Measurements from ENCODE around the gene CSF1R.

Gene CSF1R

DNA sequence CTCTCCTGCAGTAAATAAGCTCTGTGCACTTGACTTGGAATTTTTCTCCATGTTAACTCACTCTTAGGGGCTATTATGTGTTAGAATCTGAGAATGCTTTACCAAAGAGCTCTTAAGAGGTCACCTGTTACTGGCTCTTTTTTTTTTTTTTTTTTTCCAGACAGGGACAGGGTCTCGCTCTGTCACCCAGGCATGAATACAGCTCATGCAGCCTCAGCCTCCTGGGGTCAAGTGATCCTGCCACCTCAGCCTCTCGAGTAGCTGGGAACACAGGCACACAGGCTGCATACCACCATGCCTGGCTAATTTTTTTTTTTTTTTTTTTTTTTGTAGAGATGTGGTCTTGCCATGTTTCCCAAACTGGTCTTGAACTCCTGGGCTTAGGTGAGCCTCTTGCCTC lies 63.7 kb downstream of the CSF1R start:
- DNase-seq = no peak

DNA sequence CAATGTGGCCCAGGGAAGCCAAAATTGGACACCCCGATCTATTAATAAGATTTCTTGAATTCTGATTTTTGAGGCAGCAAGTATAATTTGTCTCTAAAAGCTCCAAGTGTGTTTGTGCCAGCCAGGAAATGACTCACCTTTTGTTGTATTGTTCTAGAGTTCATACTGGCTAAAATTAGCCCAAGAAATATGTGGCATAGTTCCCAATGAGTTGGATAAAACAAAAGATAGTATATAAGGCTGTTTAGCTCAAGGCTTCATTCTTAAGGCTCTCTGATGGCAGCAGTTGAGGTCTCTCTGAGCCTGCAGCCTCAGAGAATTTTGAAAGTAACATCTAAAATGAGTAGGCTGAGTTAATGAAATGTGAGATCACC lies 64.2 kb downstream of the CSF1R start:
- no peak for DNase-seq

DNA sequence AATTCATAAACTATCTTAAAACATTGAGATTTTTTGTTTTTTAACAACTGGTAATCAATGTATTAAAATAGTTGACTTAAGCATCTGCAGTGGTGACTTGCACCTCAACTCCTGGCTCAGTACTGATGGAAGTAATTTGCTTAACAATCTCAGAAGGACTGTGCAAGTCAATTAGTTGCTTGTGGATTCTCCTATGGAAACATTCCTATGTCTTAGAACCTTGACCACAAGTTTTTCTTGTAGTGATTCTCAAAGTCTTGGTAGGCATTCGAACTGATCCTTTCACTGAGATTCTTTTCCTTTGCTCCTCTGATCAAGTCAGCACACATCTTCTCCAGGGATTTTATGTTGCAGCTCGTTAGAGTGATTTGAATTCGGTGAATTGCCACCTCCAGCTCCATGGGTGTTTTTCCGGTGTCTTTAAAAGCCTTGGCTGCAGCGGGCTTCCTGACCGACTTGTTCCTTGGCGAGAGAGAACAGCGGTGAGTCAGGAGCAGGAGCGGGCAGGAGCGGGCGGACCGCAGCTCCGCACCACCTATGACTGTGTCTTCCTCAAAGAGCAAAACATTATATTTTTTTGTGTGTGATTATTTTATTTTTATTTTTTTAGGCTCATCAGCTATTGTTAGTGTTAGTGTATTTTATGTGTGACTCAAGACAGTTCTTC lies 64.7 kb downstream of the CSF1R start:
- DNase-seq = no peak

GRCh38 chr5:150020249-150020648 lies 66.1 kb downstream of the CSF1R start:
- no peak for DNase-seq

DNA sequence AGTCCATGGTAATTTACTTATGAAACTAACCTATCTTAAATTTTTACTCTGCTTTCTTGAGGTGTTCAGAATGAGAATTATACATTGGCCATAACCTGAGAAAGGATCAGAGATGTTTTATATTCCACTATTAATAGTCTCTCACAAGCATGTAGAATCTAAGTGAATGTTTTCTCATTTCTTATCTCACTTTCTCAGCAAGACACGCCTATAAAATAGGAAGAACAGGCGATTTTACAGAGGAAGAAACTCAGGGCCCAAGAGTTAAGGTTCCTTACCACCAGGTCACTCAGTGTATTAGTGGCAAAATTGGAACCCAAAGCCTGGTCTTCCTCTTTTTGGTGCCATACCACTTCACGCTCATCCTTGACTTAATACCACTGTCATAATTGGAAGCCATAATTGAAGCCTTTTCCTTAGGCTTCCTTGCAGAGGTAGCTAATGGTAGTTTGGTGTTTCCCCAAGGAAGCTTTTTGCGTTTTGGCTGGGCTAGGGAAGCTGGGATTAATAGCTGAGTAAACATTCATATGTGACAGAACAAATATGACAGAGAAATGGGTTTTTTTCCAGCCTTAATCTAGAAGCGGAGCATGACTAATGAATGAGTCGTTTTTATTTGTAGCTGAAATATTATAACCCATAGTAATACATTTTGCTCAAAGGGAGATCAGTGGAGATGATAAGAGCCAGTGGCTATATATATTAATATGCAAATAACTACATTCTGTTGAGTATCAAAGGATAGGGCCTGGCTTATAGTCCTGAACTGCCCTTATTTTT lies 68.9 kb downstream of the CSF1R start:
- DNase-seq = no peak

GRCh38 chr5:150016537-150016936 lies 69.8 kb downstream of the CSF1R start:
- DNase-seq = no peak

- no peak for DNase-seq
Measured at GRCh38 chr5:150015415-150015814, 70.9 kb downstream of the CSF1R start.

GRCh38 chr5:150014456-150014855 lies 71.9 kb downstream of the CSF1R start:
- no peak for DNase-seq

GRCh38 chr5:150013931-150014330 lies 72.4 kb downstream of the CSF1R start:
- DNase-seq = no peak

DNA sequence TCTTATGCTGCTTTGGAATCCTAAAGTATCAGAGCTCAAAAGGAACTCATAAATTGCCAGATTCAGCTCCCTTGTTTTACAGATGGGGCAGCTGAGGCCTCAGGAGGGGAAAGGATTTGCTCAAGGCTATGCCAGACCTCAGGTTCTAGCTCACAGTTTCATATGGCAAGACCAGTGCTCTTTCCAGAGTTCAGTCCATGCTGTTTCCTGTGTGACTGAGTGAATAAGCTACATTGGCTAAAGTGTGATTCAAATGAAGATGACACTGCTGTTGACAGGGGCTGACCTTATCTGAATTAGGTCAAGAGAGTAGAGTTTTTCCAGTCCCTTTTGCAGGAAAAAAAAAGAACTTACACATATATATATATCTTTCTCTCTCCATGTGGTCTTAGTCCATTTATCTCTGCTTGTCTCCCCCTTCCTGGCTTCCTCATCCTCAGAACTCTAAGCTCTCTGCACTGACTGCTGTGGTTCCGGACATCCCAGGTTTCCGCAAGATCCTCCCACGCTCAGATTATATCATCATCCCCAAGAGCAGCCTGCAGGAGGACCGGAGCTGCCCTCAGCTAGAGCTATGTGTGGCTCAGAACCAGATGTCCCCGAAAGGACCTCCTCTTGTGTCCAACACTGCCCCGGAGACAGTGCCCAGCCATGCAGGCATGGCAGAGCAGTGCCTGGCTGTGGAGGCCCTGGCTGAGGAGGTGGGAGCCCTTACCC lies 76.5 kb downstream of the CSF1R start:
- no peak for DNase-seq

DNA sequence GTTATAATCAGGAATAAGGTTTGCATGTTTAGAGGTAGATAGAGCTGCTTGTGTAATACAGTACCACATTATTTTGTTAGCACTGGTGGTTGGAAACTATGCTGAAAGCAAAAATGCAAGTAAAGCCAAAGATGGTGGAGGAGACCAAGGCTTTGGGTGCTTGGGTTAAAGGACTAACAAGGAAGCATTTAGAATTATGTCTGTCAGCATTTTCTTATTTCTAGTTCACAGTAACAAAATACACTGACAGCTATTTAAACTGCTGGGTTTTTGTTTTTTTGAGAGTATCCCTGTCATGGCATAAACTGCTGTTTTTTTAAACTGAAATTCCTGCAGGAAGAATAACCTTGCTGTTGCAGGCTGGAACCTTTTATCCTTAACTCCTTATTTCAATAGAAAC lies 79.3 kb downstream of the CSF1R start:
- DNase-seq = no peak

DNA sequence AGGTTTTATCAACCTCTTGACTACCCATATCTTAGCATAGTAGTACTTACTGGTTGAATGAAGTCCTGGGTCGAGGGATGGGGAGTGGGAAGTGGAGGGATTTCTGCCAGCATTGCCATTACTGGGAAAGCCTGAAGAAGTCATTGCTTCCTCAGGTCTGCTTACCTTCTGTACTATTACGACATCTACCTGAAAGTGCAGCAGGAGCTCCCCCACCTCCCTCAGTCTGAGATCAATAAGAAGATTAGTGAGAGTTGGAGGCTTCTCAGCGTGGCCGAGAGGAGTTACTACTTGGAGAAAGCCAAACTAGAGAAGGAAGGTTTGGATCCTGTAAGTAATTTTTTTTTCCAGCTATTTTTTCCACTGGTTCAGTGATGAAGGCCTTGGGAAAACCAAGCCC lies 80.0 kb downstream of the CSF1R start:
- DNase-seq = no peak

All from left hindlimb (tissue), 1 donor.